NCI-H226 (cell line): ENCODE results near the gene WFIKKN2.

Experiments
- DNase-seq: peaks from one replicate; pipeline ENCODE4 v3.0.0-alpha.2; 2015

WFIKKN2 gene

DNA sequence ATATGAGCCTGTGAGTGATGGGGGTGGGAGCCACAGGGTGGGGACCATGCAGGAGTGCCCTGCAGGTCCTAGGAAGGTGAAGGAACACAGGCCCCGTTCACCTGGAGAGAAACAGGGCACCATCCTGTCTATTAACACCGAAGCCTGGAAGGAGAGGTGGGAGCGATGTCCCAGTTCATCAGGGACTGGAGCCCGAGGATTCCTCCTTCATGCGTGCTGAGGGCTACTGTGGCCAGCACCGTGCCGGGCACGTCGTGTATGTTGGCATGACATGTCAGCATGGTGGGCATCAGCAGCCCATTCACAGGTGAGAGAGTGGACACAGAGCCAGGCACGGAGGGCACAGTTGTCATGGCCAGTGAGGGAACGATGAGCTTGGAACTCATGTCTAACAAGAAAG is 1.4 kb downstream of the WFIKKN2 start:
- DNase-seq: no peak

DNA sequence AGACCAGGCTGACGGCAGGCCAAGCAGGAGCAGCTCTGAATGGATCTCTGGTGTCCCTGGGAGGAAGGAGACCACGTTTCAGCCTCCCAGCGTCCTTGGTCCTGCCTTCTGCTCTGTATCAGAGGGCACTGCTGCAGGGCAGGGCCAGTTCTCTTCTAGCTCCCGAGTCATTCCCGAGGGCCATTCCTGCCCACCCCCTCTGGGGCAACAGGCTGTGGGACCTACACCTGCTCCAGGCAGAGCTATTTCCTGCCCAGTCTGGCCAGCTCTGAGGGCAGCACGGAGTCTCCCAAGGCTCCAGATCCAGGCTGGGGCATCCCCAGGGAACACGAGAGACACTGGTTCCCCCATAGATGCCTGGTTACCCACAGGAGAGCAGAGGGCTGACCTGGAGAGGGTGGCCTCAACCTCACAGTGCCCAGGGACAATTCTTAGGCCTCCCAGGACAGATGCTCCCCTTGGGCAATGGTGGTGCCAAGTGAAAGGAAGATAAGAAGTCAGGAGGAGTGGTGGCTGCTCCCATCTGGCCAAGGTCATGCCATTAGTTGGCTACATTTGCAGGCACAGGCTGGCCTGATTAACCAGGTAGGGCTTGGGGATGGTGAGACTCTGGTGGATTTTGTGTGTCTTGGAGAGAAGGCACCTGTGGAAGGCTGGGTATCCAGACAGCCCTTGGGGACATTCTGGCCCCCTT is 2.0 kb downstream of the WFIKKN2 start:
- DNase-seq: no peak

DNA sequence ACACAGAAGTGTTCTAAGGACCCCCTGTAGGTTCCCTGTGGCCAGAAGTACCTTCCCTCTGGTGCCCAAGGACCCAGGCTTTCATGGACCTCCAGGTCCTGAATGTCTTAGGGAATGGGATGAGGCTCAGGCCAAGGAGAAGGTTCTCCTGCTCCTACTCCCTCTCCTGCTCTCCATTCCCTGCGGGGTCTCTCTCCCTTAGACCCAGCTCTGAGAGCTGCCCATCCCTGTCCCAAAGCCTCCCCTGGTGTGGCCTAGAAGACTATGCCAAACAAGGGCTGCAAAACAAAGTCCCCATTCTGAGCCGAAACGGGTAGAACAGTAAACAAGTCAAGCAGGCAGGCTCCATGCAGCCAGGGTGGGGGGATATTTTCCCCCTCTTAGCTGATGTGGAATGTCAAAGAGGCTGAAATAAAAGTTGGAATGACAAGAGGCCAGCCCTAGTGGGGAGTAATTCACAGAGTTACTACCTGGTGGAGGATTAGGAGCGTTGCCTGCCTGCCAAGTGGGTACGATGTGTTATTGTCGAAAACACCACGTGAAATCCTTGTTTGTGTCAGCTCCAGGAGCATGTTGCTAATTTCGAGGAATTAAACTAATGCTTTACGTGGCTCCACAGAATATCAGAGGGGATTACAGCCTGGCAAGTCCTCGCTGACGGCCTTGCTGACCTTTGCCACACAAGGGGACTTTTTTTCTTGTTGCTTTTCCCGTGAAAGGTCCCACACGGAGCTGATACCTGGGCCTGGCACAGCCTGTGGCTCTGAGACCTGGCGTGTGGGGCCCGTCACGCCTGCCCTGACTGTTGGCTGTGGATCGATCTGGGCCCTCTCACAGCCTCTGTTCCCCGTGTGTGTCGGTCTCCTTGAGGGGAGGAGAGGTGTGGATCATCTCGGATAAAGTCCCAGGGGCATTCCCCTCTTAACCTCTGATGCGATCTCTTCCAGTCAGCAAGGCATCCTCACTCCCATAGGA is 2.9 kb downstream of the WFIKKN2 start:
- DNase-seq: no peak

DNA sequence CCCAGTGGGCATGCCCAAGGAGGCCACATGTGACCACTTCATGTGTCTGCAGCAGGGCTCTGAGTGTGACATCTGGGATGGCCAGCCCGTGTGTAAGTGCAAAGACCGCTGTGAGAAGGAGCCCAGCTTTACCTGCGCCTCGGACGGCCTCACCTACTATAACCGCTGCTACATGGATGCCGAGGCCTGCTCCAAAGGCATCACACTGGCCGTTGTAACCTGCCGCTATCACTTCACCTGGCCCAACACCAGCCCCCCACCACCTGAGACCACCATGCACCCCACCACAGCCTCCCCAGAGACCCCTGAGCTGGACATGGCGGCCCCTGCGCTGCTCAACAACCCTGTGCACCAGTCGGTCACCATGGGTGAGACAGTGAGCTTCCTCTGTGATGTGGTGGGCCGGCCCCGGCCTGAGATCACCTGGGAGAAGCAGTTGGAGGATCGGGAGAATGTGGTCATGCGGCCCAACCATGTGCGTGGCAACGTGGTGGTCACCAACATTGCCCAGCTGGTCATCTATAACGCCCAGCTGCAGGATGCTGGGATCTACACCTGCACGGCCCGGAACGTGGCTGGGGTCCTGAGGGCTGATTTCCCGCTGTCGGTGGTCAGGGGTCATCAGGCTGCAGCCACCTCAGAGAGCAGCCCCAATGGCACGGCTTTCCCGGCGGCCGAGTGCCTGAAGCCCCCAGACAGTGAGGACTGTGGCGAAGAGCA is 4.4 kb downstream of the WFIKKN2 start:
- DNase-seq: no peak

DNA sequence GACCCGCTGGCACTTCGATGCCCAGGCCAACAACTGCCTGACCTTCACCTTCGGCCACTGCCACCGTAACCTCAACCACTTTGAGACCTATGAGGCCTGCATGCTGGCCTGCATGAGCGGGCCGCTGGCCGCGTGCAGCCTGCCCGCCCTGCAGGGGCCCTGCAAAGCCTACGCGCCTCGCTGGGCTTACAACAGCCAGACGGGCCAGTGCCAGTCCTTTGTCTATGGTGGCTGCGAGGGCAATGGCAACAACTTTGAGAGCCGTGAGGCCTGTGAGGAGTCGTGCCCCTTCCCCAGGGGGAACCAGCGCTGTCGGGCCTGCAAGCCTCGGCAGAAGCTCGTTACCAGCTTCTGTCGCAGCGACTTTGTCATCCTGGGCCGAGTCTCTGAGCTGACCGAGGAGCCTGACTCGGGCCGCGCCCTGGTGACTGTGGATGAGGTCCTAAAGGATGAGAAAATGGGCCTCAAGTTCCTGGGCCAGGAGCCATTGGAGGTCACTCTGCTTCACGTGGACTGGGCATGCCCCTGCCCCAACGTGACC is 5.0 kb downstream of the WFIKKN2 start:
- no peak for DNase-seq

DNA sequence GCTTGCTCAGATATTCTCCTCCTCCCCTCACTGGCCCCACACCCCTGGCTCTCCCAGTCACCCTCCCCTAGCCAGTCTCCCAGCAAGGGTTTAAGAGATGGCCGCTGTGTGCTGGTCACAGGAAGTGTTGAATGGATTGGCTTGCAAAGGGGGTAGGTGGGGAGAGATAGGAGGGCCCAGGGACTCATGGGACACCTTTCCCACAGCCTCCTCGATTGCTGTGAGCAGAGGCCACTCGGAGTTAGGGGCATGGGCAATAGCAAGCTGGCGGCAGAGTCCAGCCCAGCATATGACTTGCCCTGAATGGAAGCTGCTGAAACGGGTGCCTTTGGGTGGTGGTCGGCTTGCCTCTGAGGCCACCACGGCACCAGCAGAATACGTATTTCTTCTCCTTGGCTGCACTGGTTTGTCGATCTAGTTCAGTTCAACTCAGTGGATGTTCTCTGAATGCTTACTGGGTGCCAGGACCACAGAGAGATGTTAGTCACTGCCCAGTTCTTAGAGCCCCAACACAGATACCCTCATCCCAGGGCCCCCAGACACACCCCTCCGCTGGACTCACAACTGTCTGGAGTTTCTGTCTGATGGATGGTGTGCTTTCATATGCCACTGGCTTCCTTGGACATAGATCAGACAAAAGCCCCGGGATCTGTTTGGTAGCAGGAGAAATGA is 6.0 kb downstream of the WFIKKN2 start:
- no peak for DNase-seq

DNA sequence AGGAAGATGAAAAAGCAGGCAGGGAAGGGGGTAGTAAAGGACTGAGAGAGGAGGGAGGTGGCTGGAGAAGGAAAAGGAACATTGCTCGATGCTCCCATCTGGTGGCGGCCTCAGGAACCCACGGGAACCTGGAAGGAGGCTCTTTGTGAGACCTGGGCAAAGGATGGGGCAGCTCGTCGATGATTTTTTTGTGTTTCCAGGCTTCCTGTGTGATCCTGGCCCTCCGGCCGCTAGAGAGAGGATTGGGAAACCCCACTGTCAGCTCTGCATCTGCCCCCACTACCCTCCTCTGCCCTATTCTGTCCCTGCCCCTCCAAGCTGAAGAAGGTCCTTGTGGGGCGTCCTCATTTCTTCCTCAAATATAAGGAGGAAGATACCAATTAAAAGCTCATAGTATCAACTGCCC is 6.6 kb downstream of the WFIKKN2 start:
- peak; percentile 54 for DNase-seq

DNA sequence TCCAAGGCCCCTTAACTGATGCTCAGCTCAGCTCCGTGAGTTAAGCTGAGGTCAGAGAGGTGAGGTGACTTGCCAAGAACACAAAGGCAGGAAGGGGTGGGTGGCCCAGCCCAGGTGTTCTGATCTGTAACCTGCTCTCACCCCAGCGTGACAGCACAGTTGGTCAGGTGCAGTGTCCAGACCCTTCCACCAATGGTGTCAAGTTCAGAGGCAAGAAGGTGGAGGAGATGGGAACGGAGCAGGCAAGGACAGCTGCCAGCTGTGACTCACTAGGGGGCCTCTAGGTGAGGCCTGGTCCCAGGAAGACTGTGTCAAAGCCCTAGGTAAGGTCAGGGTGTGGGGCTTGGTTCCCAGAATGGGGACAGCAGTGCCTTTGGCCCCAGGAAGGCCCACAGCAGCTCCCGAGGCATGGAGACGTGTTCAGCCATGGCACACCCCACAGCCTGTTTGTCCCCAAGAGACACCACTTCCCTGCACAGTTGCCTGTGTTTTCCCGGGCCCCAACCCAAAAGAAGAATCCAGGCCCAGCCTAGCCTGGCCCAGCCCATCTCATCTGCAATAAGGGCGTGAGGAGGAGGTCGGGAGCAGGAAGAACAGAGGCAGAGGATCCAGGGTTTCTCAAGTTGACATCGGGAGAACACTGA is 7.2 kb downstream of the WFIKKN2 start:
- DNase-seq: no peak

DNA sequence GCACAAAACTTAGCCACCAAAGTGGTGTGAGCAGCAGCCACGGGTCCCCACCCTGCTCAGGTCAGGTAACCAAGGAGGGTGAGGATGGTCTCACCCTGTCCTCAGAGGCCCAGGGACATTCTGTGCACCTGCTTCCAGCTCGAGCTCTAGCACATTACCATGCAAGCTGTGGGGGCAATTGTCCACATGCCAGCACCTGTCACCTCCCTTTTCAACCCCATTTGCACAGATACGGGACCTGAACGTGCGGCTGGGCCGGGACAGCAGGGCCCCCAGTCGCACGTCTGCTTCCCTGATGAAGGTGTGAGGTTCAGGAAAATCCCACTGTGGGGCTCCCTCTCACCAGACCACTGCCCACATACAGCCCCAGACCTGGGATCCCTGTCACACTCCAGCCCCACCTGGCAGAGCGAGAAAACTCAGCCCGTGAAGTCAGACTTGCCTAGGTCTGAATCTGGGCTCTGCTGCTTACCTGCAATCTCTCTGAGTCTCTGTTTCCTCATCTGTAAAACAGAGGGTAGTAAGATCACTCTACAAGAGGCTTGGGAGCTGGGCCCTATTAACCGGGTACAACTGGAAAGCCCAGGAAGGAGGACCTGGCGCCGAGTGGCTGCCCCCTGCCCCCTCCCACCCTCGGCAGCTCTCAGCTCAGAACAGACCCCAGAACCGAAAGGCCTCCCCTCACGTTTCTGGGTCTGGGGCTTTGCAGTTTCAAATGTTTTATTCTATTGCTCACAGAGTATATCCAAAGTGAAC is 7.9 kb downstream of the WFIKKN2 start:
- DNase-seq: no peak

DNA sequence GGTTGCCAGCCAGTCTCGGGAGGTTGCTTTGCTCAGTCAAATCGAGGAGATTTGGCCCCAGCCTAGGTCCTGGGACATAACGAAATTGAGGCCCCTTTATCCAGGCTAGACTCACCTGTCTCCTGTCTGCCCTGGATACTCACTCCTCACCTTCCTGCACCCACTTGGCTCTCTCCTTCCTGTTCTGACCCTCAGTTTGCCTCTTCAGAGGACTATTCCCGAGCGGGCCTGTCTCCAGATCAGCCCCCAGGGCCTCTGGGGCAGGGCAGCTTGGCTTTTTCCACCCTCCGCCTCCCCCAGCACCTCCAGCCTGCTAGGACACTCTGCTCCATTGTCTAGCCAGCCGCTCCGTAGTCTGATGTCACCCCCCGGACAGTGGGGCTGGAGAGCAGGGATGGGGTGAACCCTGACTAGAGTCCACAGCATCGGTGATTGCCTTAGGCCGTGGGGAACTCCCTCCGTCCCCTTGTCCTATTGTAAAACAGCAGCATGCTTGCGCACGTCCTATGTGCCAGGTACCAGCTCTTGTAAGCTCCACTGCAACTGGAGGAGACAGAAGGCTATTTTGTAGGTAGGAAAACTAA is 8.8 kb downstream of the WFIKKN2 start:
- no peak for DNase-seq

DNA sequence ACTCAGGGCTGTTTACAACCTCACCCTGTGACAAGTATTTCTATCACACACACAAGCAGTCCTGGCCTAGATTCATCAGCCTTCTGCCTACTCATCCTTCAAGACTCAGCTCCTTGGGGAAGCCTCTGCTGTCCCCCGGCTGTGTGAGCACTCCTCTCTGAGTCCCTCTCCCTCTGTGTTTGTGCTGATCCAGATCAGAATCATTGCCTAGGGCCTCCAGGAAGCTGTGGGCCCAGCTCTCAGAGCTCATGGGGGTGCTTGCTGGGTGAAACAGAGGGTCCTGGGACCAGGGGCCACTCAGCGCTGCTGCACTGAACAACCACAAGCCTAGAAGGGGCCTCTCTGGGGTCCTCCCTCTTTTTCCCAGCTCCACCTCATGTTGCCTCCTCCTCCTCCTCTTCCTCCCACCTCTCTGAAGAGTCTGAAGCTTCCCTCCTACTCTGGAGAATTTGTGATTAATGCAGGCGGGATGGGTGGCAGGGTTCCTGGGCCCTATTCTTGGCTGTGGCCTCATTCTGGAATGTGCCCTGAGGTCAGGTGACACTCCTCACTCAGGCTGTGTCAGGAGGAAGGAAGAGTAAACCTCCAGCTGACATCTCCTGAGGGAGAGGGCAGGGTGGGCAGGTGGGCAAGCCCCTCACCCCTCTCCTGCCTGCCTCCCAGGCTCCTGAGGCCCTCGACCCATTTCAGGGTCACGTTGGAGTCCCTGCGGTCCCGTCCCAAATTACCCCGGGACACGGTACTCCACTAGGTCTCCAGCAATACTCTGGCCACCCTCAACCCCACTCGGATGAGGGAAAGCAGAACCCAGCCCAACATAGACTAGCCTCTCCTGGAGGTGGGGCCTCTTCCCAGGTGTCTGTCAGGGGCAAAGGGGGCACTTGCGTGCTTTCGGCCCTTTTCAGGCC is 10.1 kb downstream of the WFIKKN2 start:
- DNase-seq: peak; percentile 36

DNA sequence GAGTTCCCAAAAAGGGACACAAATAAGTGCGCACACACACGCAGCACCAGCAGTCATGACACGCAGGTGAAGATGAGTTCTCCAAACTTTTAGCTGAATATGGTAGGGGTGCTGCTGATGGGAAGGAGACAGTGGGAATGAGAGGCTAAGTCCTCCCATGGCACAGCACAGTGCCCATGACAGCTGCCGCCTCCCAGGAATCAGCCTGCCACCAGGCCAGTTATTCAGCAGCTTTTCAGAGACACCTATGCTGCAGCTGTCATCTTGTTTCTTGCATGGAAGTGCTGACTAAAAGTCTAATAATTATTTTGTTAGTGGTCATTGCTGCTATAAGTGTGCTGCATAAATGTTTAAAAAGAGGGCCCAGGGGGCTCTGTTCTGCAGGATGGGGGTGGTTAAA is 12.2 kb downstream of the WFIKKN2 start:
- no peak for DNase-seq

DNA sequence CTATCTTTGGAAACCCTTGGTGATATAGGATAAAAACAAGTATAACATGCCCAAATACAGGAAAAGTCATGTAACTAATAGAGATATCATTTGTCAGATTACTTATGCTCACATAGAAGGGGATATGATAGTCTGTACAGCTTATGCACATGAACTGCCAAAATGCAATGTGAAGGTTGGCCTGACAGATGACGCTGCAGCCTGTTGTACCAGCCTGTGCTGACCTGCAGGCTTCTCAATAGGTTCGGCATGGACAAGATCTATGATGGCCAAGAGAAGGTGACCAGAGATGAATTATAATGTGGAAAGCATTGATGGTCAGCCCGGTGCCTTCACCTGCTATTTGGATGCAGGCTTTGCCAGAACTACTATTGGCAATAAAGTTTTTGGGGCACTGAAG is 12.7 kb downstream of the WFIKKN2 start:
- DNase-seq: no peak

DNA sequence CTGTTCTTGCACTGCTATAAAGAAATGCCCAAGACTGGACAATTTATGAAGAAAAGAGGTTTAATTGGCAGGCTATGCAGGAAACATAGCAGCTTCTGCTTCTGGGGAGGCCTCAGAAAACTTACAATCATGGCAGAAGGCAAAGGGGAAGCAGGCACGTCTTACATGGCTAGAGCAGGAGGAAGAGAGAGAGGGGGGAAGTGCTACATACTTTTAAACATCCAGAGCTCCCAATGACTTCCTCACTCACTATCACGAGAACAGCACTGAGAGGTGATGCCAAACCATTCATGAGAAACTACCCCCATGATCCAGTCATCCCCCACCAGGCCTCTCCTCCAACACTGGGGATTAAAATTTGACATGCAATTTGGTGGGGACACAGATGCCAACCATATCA is 13.3 kb downstream of the WFIKKN2 start:
- no peak for DNase-seq

DNA sequence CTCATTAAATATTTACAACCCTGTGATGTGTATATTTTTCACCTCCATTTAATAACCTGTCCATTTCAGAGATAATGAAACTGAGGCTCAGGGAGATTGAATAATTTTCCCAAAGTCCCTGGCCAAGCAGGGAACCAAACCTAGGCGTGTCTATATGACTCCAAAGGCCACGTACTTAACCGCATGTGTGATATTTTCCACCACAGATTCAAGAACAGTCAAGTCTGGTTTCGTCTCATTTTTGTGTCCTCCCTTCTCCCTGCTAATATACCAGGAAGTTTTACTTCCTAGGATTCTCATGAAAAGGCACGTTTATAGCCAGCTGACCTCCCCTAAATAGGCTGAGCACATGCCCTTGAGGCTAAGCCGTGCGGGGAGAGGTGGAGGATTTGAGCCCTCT is 15.3 kb downstream of the WFIKKN2 start:
- no peak for DNase-seq

DNA sequence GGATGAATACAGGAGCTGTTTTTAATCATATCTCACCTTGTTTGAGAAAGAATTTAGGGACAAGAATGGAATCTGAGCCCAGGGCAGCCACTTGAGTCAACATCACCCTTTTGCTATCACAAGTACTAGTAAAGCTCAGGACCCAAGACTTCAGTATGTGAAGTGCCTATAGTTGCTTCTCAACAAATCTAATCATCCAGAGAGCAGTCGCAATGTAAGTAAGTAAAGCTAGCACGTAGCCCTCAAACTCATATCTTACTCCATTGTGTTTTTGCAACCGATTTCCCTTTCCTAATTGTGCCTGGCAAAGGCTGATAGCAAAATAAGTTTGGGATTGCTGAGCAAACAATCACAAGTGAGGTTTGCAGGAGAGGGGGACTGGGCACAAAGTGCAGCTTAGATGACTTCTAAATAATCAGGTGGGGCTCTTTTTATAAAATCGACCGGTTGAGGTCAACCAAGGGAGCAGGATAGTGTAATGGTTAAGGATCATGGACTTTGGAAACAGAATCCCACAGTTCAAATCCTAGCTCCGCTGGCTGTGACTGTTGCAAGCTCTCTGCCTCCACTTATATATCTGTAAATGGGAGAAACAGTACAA is 17.7 kb downstream of the WFIKKN2 start:
- no peak for DNase-seq

DNA sequence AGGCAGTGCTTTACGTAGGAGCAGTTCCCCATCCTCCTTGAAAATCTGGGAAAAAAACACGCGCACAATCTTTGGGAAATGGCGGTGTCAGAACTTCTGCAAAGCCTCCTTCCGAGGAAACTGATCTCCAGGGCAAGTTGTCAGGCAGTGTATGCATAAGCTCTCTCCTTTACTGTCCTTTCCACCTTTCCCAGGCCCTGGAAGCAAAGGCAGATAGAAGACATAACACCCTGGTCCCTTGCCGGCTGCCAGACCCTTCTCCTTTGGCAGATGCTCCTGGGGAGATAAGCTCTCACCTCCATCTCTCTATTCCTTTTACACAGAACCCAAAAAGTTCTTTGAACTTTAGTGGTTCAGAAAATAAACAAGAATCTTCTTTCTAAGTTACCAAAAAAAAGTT is 18.4 kb downstream of the WFIKKN2 start:
- no peak for DNase-seq

DNA sequence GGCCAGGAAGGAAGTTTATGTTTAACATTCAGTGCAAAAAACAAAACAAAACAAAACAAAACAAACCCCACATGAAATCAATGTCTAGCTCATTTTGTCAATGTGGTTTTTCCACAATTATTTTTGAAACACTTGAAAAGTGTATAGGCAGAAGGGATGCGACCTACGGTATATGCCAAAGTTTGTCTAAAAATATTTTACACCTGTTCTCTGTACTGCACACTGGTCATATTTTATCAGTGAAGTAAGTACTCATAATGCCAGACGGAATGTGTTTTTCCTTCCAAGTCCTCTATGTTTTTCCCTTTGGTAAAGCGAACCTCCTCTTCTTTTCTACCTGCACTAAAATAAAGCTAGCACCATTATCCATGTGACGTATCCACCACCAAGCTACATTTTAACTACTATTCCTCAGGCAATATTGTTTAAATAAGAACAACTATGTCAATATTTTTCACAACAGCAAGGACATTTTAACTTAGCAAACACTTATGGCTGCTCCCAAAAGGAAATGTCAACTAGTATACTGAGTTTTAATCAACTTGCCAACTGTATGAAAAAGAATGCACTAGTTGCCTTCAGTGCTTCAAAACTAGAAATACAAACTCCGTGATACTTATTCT is 20.4 kb downstream of the WFIKKN2 start:
- no peak for DNase-seq

DNA sequence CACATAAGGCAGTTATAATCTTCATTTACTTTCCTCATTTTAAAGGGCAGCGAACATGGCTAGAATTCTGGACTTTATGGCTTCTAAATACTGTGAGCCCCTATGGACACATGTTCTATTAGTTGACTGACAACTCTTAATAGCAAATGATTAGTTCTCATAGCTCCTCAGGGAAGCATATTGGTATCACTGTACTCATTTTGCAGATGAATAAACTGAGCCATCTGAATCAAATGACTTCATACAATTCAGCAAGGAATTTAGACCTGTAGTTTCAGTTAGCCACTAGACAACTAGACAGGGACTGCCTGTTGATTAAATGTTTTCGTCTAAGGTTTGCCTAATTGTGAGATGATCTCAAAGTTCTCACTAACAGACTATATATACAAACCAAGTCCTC is 21.0 kb downstream of the WFIKKN2 start:
- no peak for DNase-seq
